ENCODE data around the gene SAMD4A. TPM values are rescaled to one million over a fixed set of nuclear protein-coding genes. Genes with fewer than 3 reads are reported as not detected.

SAMD4A gene
- total RNA-seq, 4 donors from 2014 or later, result 7.9 to 18.7 (median 14.4) TPM

- no peak for DNase-seq (ENCODE audit: low spot score in 2 of 2)
- intact Hi-C loops (cut with DNase I; ENCODE audit: low total_unique reads), result no loop called here
- no peak overlapping the region for H3K4me3 ChIP-seq (ENCODE audit: low read depth, poor library complexity, severe bottlenecking)
- TF ChIP-seq POLR2A (IDR thresholded peaks at IDR 0.05) (no peak), CTCF (IDR thresholded peaks at IDR 0.05) (no peak)
- WGBS, 2 donors, result 55 to 59% methylated on average over 1 of the region's 1 CpG
These were observed 17.2 kb downstream of the SAMD4A start for GRCh38 chr14:54584097-54584496.

GRCh38 chr14:54585214-54585613 lies 18.3 kb downstream of the SAMD4A start:
- no peak overlapping the region for H3K4me3 ChIP-seq (ENCODE audit: low read depth, poor library complexity, severe bottlenecking)
- WGBS, 2 donors, result 91 to 95% methylated on average over 3 of the region's 3 CpGs
- DNase-seq (ENCODE audit: low spot score in 2 of 2), result no peak
- intact Hi-C loops (cut with DNase I; ENCODE audit: low total_unique reads), result no loop called here
- TF ChIP-seq CTCF (IDR thresholded peaks at IDR 0.05) (no peak), POLR2A (IDR thresholded peaks at IDR 0.05) (no peak)

- no peak overlapping the region for H3K4me3 ChIP-seq (ENCODE audit: low read depth, poor library complexity, severe bottlenecking)
- no peak for DNase-seq (ENCODE audit: low spot score in 2 of 2)
- intact Hi-C loops (cut with DNase I; ENCODE audit: low total_unique reads), result no loop called here
- 61 to 73% methylated on average over 2 of the region's 2 CpGs for WGBS, 2 donors
- TF ChIP-seq POLR2A (IDR thresholded peaks at IDR 0.05), result no peak
These were observed 22.1 kb downstream of the SAMD4A start for GRCh38 chr14:54589076-54589475.

GRCh38 chr14:54589843-54590242 lies 22.9 kb downstream of the SAMD4A start:
- intact Hi-C loops (cut with DNase I; ENCODE audit: low total_unique reads), result no loop called here
- DNase-seq (ENCODE audit: low spot score in 2 of 2), result no peak
- TF ChIP-seq CTCF (IDR thresholded peaks at IDR 0.05) (no peak), POLR2A (IDR thresholded peaks at IDR 0.05) (no peak)
- 73 to 83% methylated on average over 4 of the region's 4 CpGs for WGBS, 2 donors
- no peak overlapping the region for H3K4me3 ChIP-seq (ENCODE audit: low read depth, poor library complexity, severe bottlenecking)

GRCh38 chr14:54590481-54590880 lies 23.6 kb downstream of the SAMD4A start:
- TF ChIP-seq POLR2A (IDR thresholded peaks at IDR 0.05), result no peak
- TF ChIP-seq CTCF (IDR thresholded peaks at IDR 0.05), result no peak

GRCh38 chr14:54591461-54591860 lies 24.5 kb downstream of the SAMD4A start:
- TF ChIP-seq CTCF (IDR thresholded peaks at IDR 0.05) (no peak), POLR2A (IDR thresholded peaks at IDR 0.05) (no peak)
- intact Hi-C loops (cut with DNase I; ENCODE audit: low total_unique reads), result no loop called here

More at GRCh38 chr14:54590481-54590880, 23.6 kb downstream of the SAMD4A start:
- intact Hi-C loops (cut with DNase I; ENCODE audit: low total_unique reads), result no loop called here
- no peak for DNase-seq (ENCODE audit: low spot score in 2 of 2)
- no peak overlapping the region for H3K4me3 ChIP-seq (ENCODE audit: low read depth, poor library complexity, severe bottlenecking)

More at GRCh38 chr14:54591461-54591860, 24.5 kb downstream of the SAMD4A start:
- no peak overlapping the region for H3K4me3 ChIP-seq (ENCODE audit: low read depth, poor library complexity, severe bottlenecking)
- DNase-seq (ENCODE audit: low spot score in 2 of 2), result no peak
- 48 to 55% methylated on average over 1 of the region's 1 CpG for WGBS, 2 donors

All from lower leg skin (tissue), 4 donors.